Neural progenitor cell (in vitro differentiated cells): ENCODE results near the gene PLA2G5. TPM values are rescaled to one million over a fixed set of nuclear protein-coding genes. Genes with fewer than 3 reads are reported as not detected.

Experiments used
- DNase-seq: peaks from one replicate; pipeline ENCODE4 v3.0.0-alpha.2; 2016; ENCODE audit warnings: low spot score
- H2AFZ ChIP-seq: fragments of 200-600 bp; sonication (generic); replicated peaks from 2 replicates; pipeline ENCODE4 v1.6.1; 2016; ENCODE audit warnings: antibody characterized with exemption
- H3F3A ChIP-seq: fragments of 200-600 bp; sonication (generic); 2 replicates; pipeline ENCODE4 v1.6.1; 2016; ENCODE audit warnings: antibody characterized with exemption, low read depth
- H3K27ac ChIP-seq: fragments of 200-600 bp; sonication (generic); 2 replicates; pipeline ENCODE4 v1.5.1; 2016; ENCODE audit warnings: mild to moderate bottlenecking
- H3K27me3 ChIP-seq: fragments of 200-600 bp; sonication (generic); 2 replicates; pipeline ENCODE4 v1.6.1; 2016; ENCODE audit warnings: mild to moderate bottlenecking, moderate library complexity
- H3K36me3 ChIP-seq: fragments of 200-600 bp; sonication (generic); 2 replicates; pipeline ENCODE4 v1.5.1; 2016
- H3K4me1 ChIP-seq: fragments of 200-600 bp; sonication (generic); 2 replicates; pipeline ENCODE4 v1.6.1; 2016; ENCODE audit warnings: mixed run types
- H3K4me2 ChIP-seq: fragments of 200-600 bp; sonication (generic); 2 replicates; pipeline ENCODE4 v1.6.1; 2016
- H3K4me3 ChIP-seq: fragments of 200-600 bp; sonication (generic); 2 replicates; pipeline ENCODE4 v1.5.1; 2016
- H3K79me2 ChIP-seq: fragments of 200-600 bp; sonication (generic); 2 replicates; pipeline ENCODE4 v1.6.1; 2016; ENCODE audit warnings: low read depth
- H3K9ac ChIP-seq: fragments of 200-600 bp; sonication (generic); 2 replicates; pipeline ENCODE4 v1.6.1; 2016
- H3K9me3 ChIP-seq: fragments of 200-600 bp; sonication (generic); 2 replicates; pipeline ENCODE4 v1.5.1; 2016; ENCODE audit warnings: low read depth
- H4K20me1 ChIP-seq: fragments of 200-600 bp; sonication (generic); 2 replicates; pipeline ENCODE4 v1.6.1; 2016; ENCODE audit warnings: low read depth
- H3K27ac Mint-ChIP-seq: 3 replicates; pipeline ENCODE4 v1.8.0; 2021; ENCODE audit warnings: mixed read lengths
- H3K27me3 Mint-ChIP-seq: 2 replicates; pipeline ENCODE4 v1.8.0; 2022; ENCODE audit warnings: low read depth, mild to moderate bottlenecking, inconsistent platforms, moderate library complexity, mixed read lengths; ENCODE audit not compliant: insufficient read depth
- H3K36me3 Mint-ChIP-seq: 3 replicates; pipeline ENCODE4 v1.8.0; 2021; ENCODE audit warnings: mixed read lengths
- H3K4me1 Mint-ChIP-seq: 3 replicates; pipeline ENCODE4 v1.8.0; 2021; ENCODE audit warnings: mixed read lengths
- H3K4me3 Mint-ChIP-seq: 3 replicates; pipeline ENCODE4 v1.8.0; 2021; ENCODE audit warnings: mild to moderate bottlenecking, moderate library complexity, mixed read lengths
- H3K9me3 Mint-ChIP-seq: 3 replicates; pipeline ENCODE4 v1.8.0; 2020; ENCODE audit warnings: mixed read lengths
- CTCF ChIP-seq: fragments of 200-600 bp; sonication (generic); IDR thresholded peaks from 2 replicates; pipeline ENCODE4 v1.5.1; 2017; ENCODE audit warnings: antibody characterized with exemption, mild to moderate bottlenecking
- EZH2 ChIP-seq: fragments of 200-600 bp; sonication (generic); IDR thresholded peaks from 2 replicates; pipeline ENCODE4 v1.6.1; 2017; ENCODE audit warnings: antibody characterized with exemption, mild to moderate bottlenecking, moderate library complexity
- EZH2phosphoT487 ChIP-seq: fragments of 200-600 bp; sonication (generic); IDR thresholded peaks from 2 replicates; pipeline ENCODE4 v1.6.1; 2017; ENCODE audit warnings: antibody characterized with exemption
- total RNA-seq: library from RNA; depleted of rRNA; stranded (reverse); fragments of >200 nt; gene quantifications from 2 replicates; pipeline ENCODE4 v1.2.3, GENCODE V29; 2015; ENCODE audit warnings: low replicate concordance

The PLA2G5 gene
- total RNA-seq, 1 donor from 2014 or later, result not detected

GRCh38 chr1:20063861-20064292, 6.1 kb upstream of the PLA2G5 start:
- no peaks in the 10 kb centered on the region for H3K36me3 ChIP-seq
- no peak for DNase-seq
- H3F3A ChIP-seq, result no peaks in the 10 kb centered on the region
- Mint-ChIP-seq H3K36me3 (no peaks in the 10 kb centered on the region), H3K4me3 (no peak overlapping the region), H3K9me3 (peaks cover 2% of the 10 kb centered on the region), H3K4me1 (no peaks in the 10 kb centered on the region), H3K27me3 (peaks cover 5% of the 10 kb centered on the region), H3K27ac (no peak overlapping the region)
- no peaks in the 10 kb centered on the region for H4K20me1 ChIP-seq
- no peak overlapping the region for H3K4me2 ChIP-seq
- no peak overlapping the region for H2AFZ ChIP-seq
- H3K27ac ChIP-seq, result no peak overlapping the region
- no peak for TF ChIP-seq CTCF
- no peak for TF ChIP-seq EZH2phosphoT487
- no peak for TF ChIP-seq EZH2
- H3K9ac ChIP-seq, result no peak overlapping the region
- no peak overlapping the region for H3K4me3 ChIP-seq
- no peaks in the 10 kb centered on the region for H3K9me3 ChIP-seq
- no peaks in the 10 kb centered on the region for H3K4me1 ChIP-seq
- no peaks in the 10 kb centered on the region for H3K27me3 ChIP-seq
- no peaks in the 10 kb centered on the region for H3K79me2 ChIP-seq

- H4K20me1 ChIP-seq, result no peaks in the 10 kb centered on the region
- H2AFZ ChIP-seq, result no peak overlapping the region
- H3F3A ChIP-seq, result no peaks in the 10 kb centered on the region
- no peak overlapping the region for H3K9ac ChIP-seq
- H3K27ac ChIP-seq, result no peak overlapping the region
- peaks cover 7% of the 10 kb centered on the region for H3K27me3 Mint-ChIP-seq
- no peaks in the 10 kb centered on the region for H3K4me1 ChIP-seq
- H3K4me2 ChIP-seq, result no peak overlapping the region
- no peak for DNase-seq
- H3K4me1 Mint-ChIP-seq, result no peaks in the 10 kb centered on the region
- H3K36me3 Mint-ChIP-seq, result no peaks in the 10 kb centered on the region
- TF ChIP-seq EZH2 (no peak), EZH2phosphoT487 (no peak), CTCF (no peak)
- no peak overlapping the region for H3K4me3 Mint-ChIP-seq
- no peaks in the 10 kb centered on the region for H3K27me3 ChIP-seq
- no peaks in the 10 kb centered on the region for H3K9me3 ChIP-seq
- H3K27ac Mint-ChIP-seq, result no peak overlapping the region
- H3K4me3 ChIP-seq, result no peak overlapping the region
- no peaks in the 10 kb centered on the region for H3K36me3 ChIP-seq
- no peaks in the 10 kb centered on the region for H3K79me2 ChIP-seq
- H3K9me3 Mint-ChIP-seq, result no peaks in the 10 kb centered on the region
Observed at GRCh38 chr1:20068722-20069121, 1.3 kb upstream of the PLA2G5 start.

- Mint-ChIP-seq H3K36me3 (no peaks in the 10 kb centered on the region), H3K27me3 (peaks cover 7% of the 10 kb centered on the region), H3K27ac (no peak overlapping the region), H3K4me3 (no peak overlapping the region), H3K9me3 (no peaks in the 10 kb centered on the region), H3K4me1 (no peaks in the 10 kb centered on the region)
- H4K20me1 ChIP-seq, result no peaks in the 10 kb centered on the region
- no peaks in the 10 kb centered on the region for H3K27me3 ChIP-seq
- H3K4me3 ChIP-seq, result no peak overlapping the region
- H3K27ac ChIP-seq, result no peak overlapping the region
- no peaks in the 10 kb centered on the region for H3K9me3 ChIP-seq
- H3K36me3 ChIP-seq, result no peaks in the 10 kb centered on the region
- no peak for DNase-seq
- H3K79me2 ChIP-seq, result no peaks in the 10 kb centered on the region
- H3F3A ChIP-seq, result no peaks in the 10 kb centered on the region
- H3K9ac ChIP-seq, result no peak overlapping the region
- H3K4me2 ChIP-seq, result no peak overlapping the region
- no peak overlapping the region for H2AFZ ChIP-seq
- no peaks in the 10 kb centered on the region for H3K4me1 ChIP-seq
- TF ChIP-seq CTCF, result no peak
- no peak for TF ChIP-seq EZH2
- TF ChIP-seq EZH2phosphoT487, result no peak
Observed at GRCh38 chr1:20070357-20070756, 363 bp downstream of the PLA2G5 start.

- H3F3A ChIP-seq, result no peaks in the 10 kb centered on the region
- no peak overlapping the region for H3K9ac ChIP-seq
- no peaks in the 10 kb centered on the region for H3K9me3 Mint-ChIP-seq
- H3K4me3 Mint-ChIP-seq, result no peak overlapping the region
- H3K79me2 ChIP-seq, result no peaks in the 10 kb centered on the region
- no peak for TF ChIP-seq EZH2phosphoT487
- TF ChIP-seq CTCF, result no peak
- TF ChIP-seq EZH2, result no peak
- H3K4me2 ChIP-seq, result no peak overlapping the region
- no peaks in the 10 kb centered on the region for H3K36me3 Mint-ChIP-seq
- no peak overlapping the region for H2AFZ ChIP-seq
- no peak overlapping the region for H3K27ac Mint-ChIP-seq
- H3K9me3 ChIP-seq, result no peaks in the 10 kb centered on the region
- H3K27me3 ChIP-seq, result no peaks in the 10 kb centered on the region
- H3K4me3 ChIP-seq, result no peak overlapping the region
- H3K4me1 ChIP-seq, result no peaks in the 10 kb centered on the region
- H3K4me1 Mint-ChIP-seq, result no peaks in the 10 kb centered on the region
- H3K27ac ChIP-seq, result no peak overlapping the region
- H3K36me3 ChIP-seq, result no peaks in the 10 kb centered on the region
- H3K27me3 Mint-ChIP-seq, result peaks cover 5% of the 10 kb centered on the region
- no peak for DNase-seq
- H4K20me1 ChIP-seq, result no peaks in the 10 kb centered on the region
Observed at GRCh38 chr1:20071416-20071815, 1.4 kb downstream of the PLA2G5 start.
